PFSK-1 (cell line): Measurements from ENCODE around the gene TSTD2.

Experiments used
- POLR2AphosphoS5 ChIP-seq: IDR thresholded peaks from 2 replicates; pipeline ENCODE4 v1.6.1; 2012; ENCODE audit warnings: low read depth, mild to moderate bottlenecking, control low read depth, low read length, moderate library complexity
- TF ChIP-seq, protein P1 (sequence below), 2 experiments: IDR thresholded peaks; 2 replicates each; pipeline versions ENCODE4 v1.6.1 to v1.8.0; 2011 to 2012; ENCODE audit warnings: low read depth in 2 of 2, low read length in 2 of 2, control low read depth in 1 of 2, inconsistent platforms in 1 of 2, mild to moderate bottlenecking in 1 of 2, moderate library complexity in 1 of 2; ENCODE audit not compliant: insufficient read depth in 1 of 2

DNA sequence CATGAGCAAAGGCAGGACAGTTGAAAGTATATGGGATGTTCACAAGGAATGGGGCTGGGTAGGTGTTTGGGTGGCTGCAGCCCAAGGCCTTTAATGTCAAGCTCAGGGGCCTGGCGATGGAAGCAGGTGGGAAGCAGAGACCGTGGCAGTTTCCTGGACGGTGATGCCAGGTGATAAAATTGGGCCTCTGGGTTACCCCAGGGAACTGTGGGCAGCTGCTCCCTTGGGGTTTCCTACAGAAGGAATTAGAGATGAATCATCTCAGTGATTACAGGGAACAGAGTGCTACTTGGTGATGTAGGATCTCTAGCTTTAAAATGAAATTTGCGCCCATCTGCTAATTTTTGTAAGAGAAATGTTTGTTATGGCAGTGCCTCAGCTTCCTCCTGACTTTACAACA, 39.2 kb downstream of the TSTD2 start:
- TF ChIP-seq, protein P1, sequence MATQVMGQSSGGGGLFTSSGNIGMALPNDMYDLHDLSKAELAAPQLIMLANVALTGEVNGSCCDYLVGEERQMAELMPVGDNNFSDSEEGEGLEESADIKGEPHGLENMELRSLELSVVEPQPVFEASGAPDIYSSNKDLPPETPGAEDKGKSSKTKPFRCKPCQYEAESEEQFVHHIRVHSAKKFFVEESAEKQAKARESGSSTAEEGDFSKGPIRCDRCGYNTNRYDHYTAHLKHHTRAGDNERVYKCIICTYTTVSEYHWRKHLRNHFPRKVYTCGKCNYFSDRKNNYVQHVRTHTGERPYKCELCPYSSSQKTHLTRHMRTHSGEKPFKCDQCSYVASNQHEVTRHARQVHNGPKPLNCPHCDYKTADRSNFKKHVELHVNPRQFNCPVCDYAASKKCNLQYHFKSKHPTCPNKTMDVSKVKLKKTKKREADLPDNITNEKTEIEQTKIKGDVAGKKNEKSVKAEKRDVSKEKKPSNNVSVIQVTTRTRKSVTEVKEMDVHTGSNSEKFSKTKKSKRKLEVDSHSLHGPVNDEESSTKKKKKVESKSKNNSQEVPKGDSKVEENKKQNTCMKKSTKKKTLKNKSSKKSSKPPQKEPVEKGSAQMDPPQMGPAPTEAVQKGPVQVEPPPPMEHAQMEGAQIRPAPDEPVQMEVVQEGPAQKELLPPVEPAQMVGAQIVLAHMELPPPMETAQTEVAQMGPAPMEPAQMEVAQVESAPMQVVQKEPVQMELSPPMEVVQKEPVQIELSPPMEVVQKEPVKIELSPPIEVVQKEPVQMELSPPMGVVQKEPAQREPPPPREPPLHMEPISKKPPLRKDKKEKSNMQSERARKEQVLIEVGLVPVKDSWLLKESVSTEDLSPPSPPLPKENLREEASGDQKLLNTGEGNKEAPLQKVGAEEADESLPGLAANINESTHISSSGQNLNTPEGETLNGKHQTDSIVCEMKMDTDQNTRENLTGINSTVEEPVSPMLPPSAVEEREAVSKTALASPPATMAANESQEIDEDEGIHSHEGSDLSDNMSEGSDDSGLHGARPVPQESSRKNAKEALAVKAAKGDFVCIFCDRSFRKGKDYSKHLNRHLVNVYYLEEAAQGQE (IDR thresholded peaks at IDR 0.05; ENCODE audit: insufficient read depth in 1 of 2, low read depth in 2 of 2, low read length in 2 of 2), result no peak
- TF ChIP-seq POLR2AphosphoS5, result no peak
